Left hindlimb (tissue), 1 donor: ENCODE measurements around the gene ADORA1.

Experiments
- DNase-seq: peaks from one replicate; pipeline ENCODE4 v3.0.0-alpha.2; 2018

ADORA1 gene

DNA sequence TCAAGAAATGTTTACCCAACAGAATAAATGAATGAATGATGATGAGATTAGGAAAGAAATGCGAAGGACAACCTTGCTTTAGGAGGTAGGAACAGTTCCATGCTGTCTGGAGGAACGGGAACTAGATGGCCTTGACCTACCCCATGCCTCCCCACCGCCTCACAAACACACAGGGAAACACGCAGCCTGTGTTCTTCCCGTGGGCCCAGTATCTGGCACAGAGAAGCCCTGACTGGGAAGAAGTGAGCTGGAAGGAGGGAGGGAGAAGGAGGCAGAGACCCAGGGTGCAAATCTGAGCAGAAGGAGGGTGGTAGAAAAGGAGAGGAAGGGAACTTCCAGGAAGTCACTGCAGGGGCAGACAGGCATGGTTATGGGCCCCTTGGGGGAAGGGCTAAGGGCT, 3.5 kb upstream of the ADORA1 start:
- DNase-seq: no peak

DNA sequence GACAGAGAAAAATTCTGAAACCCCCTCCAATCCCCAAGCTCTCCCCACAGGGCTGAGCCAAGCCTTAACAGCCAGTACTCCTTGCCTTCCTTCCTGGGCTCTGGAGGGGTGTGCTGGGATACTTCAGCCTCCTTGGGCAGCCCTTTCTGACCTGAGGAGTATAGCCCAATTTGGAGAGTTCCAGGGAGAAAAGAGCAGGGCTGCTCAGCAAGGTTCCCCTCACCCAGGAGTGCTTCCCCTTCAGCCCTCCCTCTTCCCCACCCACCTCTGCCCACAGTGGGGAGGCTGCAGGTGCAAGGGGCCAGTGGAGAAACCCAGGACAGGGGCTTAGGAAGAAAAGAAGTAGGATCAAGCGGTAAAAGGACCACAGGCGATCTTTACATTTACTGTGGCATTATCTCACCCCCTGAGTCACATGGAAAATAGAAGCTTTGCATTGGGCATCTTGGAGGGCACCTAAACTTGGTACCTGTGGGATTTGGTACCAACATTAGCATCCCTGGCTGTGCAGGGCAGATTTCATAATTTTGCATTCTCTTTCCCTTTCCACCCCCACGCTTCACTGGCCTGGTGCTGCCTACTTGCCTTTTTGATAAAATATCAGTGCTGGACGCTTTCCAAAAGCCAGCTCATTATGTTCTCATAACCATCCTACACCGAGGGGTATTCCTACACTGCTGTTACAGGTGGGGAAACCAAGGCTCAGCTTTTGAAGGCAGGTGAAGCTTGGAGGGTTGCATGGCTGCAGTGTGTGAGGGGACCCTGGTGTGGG, 2.8 kb upstream of the ADORA1 start:
- no peak for DNase-seq

DNA sequence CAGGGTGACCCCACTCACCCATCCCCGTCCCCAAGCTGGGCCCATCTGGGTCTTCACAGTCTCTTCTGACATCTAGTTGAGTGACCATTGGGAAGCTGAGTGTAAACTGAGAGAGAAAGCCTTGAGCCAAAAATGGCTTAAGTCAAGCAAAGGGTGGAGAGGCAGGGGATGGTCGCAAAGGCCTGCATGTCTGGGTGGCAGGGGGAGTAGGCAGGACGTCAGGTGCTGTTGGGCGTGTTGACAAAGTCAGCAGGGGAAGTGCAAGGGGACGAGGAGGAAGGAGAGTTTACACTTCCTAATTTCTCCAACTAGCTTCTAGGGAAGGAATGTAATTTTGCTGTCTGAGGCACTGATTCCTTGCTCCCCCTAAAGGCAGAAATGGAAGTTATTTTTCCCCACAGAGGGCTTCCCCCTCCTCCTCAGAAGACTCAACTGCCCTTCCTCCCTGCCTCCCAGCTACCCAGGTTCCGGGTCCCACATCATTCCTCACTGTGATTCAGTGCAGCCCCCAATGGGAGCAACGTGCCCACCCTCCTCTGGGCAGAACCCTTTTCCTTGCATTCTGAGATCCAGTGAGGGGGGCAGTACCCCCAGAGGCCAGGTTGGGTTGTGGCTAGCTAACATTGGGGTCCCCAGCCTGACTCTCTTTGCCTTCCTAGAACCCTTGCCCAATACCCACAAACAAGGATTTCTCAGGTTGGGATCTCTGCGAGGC, 1.2 kb upstream of the ADORA1 start:
- no peak for DNase-seq

DNA sequence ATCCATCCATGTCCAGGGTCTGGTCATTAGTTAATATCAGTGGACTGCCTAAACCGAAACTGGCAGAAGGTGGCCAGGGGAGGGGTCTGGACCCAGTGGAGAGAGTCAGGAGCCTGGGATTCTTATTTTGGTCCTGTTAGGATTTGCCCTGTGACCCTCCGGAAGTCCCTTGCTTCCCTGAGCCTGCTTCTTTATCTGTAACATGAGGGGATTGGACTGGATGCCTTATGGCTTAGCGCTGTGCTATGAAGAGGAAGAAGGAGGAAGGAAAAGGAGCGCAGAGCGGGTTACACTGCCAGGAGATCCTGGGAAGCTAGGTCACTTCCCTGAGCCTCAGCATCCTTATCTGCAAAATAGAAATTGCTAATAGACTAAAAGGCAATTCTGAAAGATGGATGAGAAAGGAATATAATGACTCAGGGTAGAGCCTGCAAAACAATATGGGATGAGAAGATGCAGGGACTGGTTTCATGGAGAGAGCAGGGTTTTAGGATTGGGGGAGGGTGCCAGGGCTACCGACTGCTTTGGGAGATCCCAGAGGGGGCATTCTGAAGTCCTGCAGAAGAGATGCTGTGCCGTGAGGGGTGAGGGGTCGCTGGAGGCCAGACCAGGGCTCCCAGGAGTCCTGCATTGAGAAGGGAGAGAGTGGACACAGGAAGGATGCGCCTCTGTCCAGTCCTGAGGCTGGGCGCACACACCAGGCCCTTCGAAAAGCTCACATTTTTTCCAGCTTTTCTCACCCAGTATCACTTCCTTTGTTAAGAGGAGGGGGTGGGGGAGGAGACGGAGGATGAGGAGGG, 460 bp upstream of the ADORA1 start:
- DNase-seq: no peak

DNA sequence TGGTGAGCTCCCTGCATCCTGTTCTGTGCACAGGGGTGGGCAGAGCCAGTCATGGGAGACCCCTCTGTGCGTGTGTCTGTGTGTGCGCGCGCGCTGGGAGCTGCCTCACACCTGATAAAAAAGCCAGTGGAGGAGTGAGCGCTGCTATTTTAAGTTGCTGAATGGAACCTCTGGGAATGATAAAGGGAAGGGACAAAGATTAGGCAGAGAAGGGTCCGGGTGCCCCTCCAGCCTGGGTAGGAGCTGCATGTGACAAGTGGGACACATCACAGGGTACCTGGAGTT, 847 bp downstream of the ADORA1 start:
- DNase-seq: no peak

DNA sequence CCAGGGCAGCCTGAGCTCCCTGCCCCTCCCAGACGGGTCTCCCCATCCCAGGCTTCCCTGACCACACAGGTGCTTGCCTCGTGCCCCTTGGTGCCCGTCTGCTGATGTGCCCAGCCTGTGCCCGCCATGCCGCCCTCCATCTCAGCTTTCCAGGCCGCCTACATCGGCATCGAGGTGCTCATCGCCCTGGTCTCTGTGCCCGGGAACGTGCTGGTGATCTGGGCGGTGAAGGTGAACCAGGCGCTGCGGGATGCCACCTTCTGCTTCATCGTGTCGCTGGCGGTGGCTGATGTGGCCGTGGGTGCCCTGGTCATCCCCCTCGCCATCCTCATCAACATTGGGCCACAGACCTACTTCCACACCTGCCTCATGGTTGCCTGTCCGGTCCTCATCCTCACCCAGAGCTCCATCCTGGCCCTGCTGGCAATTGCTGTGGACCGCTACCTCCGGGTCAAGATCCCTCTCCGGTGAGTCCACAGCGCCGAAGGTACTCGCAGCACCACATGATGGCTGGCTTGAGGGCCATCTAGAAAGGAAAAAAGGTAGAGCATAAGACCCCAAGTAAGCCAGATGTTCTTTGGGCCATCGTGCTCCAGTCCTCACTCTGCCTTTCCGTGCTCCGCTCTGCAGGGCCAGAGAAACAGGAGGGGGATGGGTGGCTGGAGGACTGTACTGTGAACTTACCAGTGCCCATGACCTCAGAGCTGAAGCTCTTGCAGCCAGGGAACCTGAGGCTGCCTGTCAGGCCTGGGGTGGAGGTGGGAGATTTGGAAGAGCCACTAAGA, 1.4 kb downstream of the ADORA1 start:
- DNase-seq: no peak

DNA sequence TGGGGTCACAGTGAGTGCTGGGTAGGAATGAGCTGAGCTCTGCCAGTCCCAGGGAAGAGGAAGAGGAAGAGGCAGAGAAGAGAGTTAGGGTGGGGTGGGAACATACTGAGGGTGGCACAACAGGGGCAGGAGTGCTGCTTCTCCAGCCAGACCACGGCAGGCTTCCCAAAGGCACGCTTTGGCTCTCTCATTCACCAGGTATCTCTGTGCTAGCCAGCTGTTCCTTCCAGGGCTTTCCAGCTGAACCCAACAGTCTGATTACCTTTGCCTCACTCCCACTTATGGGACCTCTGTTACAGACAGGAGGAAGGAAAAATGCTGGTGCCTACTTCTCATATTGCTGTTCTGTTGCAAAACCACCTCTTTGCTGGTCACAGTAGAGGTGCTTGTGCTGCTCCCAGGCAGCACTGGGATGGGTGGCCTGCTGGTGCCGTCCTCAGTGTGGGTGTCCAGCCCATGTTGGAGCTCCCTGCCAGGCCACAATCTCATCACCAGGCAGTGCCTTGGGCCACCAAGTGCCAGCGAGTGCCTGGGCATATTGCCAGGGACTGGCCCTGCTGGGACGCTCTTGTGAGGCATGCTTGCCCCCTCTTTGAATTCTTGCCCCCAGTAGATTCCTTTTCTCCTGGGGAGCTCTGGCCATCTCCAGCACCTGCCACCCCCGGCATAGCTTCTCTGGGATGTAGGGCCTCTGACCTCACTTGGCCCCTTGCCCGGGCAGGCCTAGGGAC, 2.1 kb downstream of the ADORA1 start:
- DNase-seq: no peak

DNA sequence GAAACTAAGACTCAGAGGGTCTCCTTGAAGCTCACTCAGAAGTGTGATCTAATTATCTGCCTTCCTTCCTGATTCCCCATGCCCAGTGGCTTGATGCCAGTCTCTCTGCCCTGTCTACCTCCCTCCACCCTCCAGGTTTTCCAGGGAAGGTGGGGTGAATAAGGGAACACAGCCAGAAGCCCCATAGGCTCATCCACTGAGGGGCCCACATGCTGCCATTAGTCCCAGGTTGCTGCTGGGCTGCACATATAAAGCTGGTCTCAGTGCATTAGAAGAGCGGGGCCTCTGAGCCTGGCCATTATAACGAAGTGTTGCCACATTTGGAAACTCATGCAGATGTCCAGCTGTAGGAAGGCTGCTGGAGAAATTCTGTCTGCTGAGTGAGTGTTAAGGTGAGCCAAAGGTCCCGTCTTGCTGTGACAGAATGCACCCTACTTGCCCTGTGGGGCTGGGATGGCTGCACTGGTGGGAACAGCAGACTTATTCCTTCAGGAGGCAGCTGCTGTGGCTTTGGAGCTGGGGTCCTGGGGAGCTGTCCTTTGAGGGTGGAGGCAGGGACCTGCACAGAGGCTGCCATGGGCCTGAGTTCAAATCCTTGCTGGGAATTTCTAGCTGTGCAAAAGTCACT, 2.9 kb downstream of the ADORA1 start:
- DNase-seq: no peak

DNA sequence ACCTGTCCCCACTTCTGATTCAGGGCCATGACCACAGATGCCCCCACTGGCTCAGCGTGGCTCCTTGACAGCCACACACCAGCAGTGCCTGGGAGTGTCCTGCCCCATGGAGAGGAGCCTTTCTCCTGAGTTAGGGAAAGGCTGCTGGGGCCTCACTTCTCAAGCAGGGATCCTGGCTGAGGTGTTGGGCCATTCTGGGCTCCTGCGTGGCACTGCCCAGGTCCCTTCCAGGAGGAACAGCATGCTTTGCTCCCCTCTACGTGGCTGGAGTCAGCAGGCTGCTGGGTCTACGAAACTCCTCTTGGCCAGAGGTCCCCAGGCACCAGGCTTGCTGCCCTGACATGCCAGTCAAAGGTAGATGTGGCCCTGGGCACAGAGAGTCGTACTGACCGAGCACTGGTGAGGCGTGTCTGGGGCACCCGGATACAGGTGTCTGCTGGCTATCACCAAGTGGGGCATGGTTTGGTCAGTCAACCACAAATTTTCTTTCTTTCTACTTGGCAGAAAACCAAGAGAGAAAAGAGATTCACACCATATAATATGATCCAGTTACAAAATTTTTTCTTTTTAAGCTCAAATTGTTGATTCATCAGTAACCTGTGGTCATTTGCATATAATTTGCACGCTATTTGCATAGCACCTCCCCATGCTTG, 4.1 kb downstream of the ADORA1 start:
- DNase-seq: no peak

DNA sequence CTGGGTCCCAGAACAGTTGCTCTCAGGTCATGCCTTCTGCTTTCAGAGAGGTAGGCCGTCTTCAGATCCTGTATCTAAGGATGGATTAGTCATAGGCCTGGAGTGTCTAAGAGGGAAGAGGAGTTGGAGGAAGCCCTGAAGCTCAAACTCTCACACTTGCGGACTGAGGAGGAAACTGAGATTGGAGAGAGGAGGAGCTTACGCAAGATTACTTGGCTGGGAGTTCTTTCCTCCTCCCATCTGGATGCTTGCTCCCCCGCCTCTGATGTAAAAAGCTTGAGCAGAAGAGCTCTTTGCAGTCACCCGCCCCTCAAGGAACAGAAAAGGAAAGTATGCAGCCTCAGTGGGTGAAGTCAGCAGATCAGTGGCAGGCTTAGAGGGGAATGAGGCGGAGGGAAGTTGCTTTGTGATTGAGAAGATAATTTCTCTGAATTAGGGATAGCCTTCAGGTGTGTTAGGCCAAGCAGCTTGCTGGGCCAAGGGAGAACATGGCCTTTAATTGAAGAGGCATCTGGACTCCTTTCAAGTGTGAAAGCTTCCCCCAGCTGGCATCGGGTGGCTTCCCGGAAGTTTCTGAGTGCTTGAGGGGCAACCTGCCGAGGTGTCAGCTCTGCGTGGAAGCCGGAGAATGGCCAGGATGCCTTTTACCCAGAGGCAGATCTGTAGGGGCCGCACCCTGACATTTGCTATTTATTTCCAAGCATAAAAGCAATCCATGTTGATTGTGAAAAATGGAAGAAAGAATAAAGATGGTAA, 6.6 kb downstream of the ADORA1 start:
- no peak for DNase-seq

DNA sequence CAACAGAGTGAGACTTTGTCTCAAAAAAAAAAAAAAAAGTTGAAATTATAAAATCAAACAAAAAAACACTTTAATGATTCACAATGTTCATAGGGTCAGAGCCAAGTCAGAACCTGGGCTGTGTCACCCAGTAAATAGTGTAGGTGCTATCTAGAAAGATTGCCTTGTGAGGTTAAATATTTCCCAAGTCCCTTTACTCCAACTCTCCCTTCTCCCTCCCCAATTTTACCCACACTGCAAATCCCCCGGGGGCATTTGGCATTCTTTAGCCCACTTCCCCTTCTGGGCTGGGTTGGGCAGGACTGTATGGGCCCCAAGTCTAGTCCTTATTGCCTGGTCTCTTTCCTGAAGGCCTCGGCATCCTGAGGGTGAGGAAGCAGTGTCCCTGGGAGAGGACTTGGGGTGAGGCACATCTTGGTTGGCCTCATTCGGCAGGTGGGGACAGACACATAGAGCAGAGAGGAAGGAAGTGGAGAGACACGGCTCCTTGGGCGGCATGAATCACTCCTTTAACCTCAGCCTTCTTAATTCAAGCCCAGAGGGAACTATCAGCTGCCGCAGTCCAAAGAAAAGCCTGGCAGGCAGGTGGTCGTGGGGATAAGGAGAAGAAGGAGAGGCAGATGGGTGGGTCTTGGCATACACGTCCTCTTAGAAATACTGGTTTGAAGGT, 8.2 kb downstream of the ADORA1 start:
- DNase-seq: no peak

DNA sequence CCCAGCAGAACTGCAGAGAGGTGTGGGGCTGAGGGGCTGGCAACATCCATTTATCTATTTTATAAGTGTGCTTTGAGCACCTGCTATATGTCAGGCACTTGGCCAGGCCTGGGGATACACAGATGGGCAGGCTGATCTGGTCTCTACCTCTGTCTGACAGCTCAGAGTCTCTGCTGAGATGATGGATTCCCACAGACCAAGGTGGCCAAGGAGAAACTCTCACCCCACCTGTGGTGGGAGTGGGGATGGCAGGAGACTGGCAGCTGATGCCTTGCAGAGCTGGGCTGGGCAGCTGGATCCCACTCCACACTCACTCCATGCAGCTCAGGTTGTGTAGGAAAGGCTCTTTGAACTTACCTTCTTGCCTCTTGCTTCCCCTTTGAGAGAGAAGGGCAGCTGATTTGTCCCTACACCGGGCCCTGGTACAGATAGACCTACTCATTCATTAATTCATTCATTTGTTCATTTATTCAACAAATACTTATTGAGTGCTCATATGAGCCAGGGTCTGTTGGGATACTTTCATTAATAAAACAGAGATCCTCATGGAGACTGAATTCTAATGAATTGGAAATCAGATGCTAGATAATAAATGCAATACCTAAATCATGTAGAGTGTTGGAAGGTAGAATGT, 9.0 kb downstream of the ADORA1 start:
- DNase-seq: no peak

DNA sequence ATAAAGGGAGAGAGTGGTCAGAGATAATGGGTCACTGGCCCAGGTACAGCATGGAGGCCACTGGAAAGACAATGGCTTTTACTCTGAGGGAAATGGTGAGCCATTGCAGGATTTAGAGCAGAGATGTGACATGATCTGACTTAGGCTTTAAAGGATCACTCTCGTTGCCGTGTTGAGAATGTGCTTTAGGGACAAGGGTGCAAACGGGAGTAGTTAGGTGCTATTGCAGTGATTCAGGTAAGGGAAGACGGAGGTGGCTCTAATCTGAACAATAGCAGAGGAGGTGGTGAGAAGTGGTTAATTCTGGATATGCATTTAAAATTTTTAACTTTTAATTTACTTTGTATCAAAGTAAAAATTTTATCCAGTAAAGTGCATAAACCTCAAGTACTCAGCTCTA, 9.8 kb downstream of the ADORA1 start:
- no peak for DNase-seq

DNA sequence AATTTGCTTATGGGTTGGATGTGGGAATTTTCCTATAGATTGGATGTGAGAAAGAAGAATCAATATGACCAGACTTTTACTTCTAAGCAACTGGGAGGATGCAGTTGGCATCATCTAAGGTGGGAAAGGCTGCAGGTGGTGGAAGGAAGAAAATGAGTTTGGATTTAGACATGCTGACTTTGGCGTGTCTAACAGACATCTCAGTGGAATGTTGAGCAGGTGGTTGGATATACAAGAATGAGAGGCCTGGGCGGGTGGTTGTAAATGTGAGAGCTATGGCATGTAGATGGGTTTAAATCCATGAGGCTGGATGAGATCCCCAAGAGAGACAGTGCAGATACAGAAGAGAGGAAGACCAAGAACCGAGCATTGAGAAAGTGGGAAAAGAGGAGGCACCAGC, 10.5 kb downstream of the ADORA1 start:
- DNase-seq: no peak

DNA sequence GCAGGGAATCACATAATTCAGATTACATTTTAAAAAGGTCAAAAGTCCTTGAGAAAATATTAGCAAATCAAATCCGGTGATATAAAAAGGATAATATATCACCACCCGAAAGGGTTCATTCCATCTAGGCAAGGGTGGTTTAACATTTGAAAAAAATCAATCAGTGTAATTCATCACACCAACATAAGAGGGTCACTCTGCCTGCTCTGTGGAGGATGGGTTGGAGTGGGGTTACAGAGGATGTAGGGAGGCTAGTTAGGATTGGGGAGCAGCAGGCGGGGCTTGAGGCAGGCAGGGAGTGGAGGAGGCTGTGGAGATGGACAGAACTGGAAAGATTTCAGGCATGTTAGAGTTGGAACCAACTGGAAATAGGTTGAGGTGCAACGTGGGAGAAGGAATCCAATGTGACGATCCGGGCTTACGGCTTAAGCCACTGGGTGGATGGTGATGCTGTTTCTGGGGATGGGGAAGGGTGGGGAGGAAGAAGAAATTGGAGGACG, 12.5 kb downstream of the ADORA1 start:
- no peak for DNase-seq

DNA sequence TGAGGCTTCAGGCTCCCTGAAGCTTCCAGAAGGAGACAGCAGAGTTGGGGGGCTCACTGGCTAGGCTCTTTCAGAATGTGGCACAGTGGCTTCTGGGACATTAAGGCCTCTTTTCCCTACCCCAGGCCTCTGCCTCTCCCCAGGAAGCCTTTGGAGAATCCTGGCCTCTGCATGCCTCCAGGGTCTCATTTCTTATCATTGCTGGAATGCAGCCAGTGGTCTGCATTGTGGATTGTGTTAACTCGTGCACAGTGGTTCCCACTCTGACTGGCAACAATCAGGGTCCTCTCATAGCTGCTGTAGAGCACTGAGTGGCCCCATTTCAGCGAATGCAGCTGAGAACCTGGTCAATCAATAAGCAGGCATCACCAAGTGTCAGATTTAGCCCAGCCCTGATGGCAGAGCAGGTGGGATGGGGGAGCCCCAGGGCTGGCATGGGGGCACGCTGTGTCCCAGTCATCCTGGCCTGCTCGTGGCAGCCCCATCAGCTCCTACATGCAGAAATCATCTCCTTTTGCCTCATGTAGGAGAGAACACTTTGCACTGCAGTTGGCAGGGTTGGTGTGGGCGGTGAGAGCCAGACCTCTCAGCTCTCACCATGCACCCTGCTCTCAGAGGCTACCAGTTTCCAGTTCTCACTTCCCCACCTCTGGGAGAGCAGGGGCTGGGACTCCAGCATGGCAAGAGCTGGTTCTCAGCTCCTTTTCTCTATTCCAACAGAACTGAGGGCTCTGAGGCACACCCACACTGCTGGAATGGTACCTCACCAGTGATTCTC, 13.4 kb downstream of the ADORA1 start:
- no peak for DNase-seq

DNA sequence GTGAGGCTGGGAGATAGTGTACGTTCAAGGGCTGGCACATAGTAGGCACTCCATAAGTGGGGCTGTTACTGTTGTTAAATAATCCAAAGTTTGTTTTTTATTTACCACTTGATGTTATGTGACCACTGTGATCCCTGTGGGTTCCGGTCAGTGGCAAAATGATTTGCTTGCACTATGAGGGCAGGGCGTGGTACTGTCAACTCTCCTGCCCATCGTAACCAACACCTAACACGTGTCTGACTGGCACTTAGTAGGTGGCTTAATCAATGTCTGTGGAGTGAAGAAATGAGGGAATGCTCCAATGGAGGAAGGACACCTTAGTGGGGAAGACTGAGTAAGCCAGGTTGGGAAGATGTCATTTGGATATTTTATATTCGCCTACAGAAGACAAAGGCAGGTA, 14.6 kb downstream of the ADORA1 start:
- no peak for DNase-seq

DNA sequence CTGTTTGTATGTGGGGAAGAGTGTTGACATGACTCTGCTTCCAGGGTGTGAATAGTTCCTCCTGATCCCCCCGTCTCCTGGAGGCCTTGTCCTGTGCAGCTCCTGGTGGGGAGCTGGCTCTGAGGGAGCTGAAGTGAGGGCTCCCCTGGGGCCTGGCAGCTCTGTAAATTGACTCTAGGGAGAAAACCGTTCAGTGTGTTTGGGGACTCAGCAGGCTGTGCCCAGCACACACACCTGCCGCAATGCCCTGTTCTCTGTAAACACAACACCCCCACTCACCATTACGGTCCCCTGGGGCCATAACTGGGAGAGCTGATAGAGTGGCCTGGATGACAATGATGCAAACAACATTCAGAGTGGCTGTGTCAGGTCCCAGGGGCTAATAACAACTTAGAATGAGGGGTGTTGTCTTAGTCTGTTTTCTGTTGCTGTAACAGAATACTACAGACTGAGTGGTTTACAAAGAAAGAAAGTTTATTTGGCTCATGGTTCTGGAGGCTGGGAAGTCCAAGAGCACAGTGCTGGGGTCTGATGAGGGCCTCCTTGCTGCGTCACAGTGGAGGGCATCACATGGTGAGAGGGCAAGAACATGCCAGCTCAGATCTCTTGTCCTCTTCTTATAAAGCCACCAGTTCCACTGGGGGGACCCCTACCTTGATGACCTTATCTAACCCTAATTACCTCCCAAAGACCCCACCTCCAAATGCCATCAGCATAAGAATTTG, 15.3 kb downstream of the ADORA1 start:
- no peak for DNase-seq
